Activated CD8-positive, alpha-beta memory T cell treated with anti-CD3 and anti-CD28 coated beads, Interleukin-2, amount 50 U/mL, for 4 hours (primary cell): ENCODE results near the gene AMACR.

Experiments used
- DNase-seq: peaks from one replicate; pipeline ENCODE4 v3.0.0-alpha.2; 2020

The AMACR gene

GRCh38 chr5:34005211-34005610 is 2.6 kb downstream of the AMACR start:
- DNase-seq, result no peak

- no peak for DNase-seq
Observed at GRCh38 chr5:34003941-34004340, 3.9 kb downstream of the AMACR start.

GRCh38 chr5:34002629-34003328 is 5.1 kb downstream of the AMACR start:
- no peak for DNase-seq

- no peak for DNase-seq
Observed at GRCh38 chr5:34001241-34001841, 6.5 kb downstream of the AMACR start.

- no peak for DNase-seq
Observed at GRCh38 chr5:33999978-34000377, 7.9 kb downstream of the AMACR start.

DNA sequence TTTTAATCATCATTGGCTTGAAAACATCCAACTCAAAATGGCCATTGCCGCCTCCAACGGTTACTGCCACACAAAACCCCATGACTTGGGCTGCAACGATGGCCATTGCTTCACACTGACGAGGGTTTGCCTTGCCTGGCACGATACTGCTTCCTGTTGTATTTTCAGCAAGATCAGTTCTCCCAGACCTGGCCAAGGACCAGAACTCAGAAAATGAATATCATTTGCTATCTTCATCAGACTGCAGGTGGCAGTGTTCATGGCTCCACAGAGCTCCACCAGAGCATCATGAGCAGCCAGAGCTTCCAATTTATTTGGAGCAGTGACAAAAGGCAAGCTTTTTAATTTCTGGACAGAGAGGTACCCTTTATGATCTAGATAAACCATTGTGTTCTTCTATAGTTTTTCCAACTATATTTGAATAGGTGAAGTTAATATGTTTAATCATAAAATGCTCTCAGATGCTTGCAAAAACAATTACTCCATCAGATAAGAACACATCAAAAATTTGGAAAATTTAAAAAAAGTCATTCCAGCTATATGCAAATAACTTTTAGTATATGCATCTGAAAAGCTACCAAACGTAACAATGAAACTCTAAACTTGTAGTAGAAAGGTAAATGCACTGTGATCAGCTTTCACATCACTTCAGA is 10.4 kb downstream of the AMACR start:
- no peak for DNase-seq

DNA sequence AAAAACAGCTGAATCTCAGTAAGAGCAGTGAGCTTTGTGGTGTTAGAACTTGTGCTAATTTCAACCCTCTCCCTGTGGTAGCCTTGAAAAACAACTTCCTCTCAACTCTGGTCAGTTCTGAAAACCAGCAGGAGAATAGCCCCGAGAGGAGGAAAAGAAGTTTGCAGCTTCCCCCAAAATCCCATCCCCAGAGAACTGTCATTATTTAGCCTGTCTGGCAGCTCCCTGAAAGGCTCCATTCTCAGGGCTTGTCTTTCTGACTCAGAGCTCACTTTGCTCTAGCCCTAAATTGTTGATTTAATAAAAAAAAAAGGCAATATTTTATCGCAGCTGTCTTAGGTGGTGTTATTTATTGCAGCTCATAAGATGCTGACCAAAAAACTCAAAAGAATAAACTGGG is 12.0 kb downstream of the AMACR start:
- DNase-seq, result no peak

GRCh38 chr5:33994845-33995244 is 13.0 kb downstream of the AMACR start:
- no peak for DNase-seq

- no peak for DNase-seq
Observed at GRCh38 chr5:33992864-33993263, 15.0 kb downstream of the AMACR start.

DNA sequence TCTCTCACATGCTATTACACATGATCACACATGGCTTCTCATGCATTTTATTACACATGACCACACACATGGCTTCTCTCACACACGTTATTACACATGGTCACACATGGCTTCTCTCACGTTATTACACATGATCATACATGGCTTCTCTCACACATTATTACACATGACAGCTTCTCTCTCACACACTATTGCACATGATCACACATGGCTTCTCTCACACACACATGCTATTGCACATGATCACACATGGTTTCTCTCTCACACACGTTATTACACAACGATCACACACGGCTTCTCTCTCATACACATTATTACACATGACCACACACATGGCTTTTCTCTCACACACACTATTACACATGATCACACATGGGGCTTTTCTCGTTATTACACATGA is 22.4 kb downstream of the AMACR start:
- no peak for DNase-seq

- no peak for DNase-seq
Observed at GRCh38 chr5:33984671-33985124, 23.2 kb downstream of the AMACR start, which contains the start of gene SLC45A2. SLC45A2 (minus strand) TSS chr5:33984693; CDS start chr5:33984583, 110 bp downstream.

DNA sequence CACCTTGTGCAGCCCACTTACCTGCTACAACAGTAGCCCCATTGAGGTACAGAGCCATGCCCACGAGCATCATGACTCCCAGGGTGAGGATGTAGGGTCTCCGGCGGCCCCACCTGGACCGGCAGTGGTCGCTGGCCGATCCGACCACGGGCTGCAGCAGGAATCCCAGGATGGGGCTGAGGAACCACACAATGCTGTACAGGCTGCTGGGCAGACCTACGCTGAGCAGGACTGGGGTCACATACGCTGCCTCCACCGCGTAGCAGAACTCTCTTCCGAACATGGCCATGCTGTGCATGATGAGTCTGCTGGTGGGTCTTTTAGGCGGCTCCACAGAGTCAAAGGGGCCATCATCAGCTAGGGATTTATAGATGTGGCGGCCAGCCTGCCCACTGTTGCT is 23.7 kb downstream of the AMACR start:
- DNase-seq, result no peak

GRCh38 chr5:33981408-33982162 is 26.3 kb downstream of the AMACR start:
- DNase-seq, result no peak

GRCh38 chr5:33980030-33980429 is 27.8 kb downstream of the AMACR start:
- DNase-seq, result no peak

- DNase-seq, result no peak
Observed at GRCh38 chr5:33978306-33978705, 29.5 kb downstream of the AMACR start.

DNA sequence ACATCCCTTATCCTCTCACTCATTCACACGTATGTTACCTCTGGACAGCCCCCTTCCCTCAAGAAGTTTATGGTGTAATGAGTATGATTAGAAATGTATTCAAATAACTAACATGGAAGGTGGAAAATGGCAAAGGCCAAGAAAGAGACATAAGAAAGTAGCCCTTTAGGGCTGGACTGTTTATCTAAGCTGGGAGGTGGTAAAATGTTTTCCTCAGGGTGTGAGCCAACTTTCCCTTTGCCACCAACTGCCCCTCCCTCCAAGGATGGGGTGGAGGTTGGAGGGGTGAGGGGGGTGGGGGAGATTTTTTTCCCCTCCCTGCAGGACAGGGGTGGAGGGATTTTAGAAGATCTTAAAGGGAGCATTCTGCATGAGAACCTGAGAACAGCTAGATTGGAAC is 31.5 kb downstream of the AMACR start:
- no peak for DNase-seq

DNA sequence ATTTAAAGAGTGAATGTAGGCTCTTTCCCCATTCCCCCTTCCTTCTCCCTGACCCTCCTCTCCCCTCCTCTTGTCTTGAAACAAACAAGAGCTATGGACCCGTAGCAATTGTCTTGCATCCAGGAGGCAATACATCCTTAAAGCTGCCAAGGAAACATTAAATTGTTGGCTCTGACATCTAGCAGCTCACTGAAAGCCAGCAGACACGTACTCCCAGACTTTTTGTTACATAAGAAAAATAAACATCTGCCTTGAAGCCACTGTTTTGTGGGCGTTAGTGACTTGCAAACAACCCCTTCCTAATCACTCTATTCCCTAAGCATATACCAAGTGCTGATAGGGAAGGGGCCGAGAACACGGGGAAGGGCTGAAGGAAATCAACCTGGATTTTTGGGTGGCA is 32.0 kb downstream of the AMACR start:
- DNase-seq, result no peak

DNA sequence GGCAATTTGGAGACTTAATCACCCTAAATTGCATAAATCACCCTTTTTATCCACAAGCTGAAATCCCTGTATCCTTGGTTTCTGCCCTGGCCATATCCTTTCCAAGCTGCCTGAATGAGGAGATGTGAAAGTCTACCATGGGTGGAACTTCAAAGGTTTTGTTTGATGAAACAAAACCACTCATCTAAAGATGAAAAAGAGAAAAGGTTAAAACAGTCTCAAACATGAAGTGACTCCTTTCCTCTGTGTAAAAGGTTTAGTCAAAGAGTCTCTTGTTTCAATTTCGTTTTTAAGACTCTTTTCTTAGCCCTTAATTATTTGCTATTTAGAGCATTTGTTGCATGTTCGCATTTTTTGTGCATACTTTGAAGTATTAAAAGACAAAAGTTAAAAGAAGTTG is 34.6 kb downstream of the AMACR start:
- no peak for DNase-seq

GRCh38 chr5:33969572-33970452 is 38.0 kb downstream of the AMACR start:
- DNase-seq, result no peak

- no peak for DNase-seq
Observed at GRCh38 chr5:33968211-33969005, 39.4 kb downstream of the AMACR start.

DNA sequence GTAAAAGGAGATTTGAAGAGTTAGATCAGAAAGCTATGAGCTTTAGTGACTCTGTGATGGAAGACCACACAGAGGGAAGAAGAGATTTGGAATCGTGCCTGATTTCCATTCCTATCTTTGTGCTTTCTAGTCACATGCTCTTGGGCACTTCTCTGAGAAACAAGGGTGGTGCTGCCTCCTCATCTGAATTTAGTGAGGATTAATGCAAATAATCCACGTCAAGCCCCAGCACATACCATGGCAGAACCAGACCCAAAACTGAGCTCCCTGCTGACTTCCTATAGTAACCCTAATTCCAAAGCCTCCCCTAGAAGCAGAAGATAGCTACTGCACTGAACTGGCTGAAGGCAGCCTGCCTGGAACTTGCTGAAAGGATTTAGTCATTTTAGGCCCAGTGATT is 41.0 kb downstream of the AMACR start:
- DNase-seq, result no peak
